Subcutaneous preadipocyte (primary cell): ENCODE measurements around the gene NOMO2. TPM values are rescaled to one million over a fixed set of nuclear protein-coding genes. Genes with fewer than 3 reads are reported as not detected.

Source experiments
- small RNA-seq: library from RNA; depleted of rRNA; stranded (forward); fragments of <200 nt; gene quantifications from one replicate; pipeline ENCODE3, GENCODE V24; 2012
- total RNA-seq: library from RNA; depleted of rRNA; stranded (reverse); fragments of >200 nt; gene quantifications from 2 replicates; pipeline ENCODE4 v1.2.3, GENCODE V29; 2012

Gene NOMO2, protein sequence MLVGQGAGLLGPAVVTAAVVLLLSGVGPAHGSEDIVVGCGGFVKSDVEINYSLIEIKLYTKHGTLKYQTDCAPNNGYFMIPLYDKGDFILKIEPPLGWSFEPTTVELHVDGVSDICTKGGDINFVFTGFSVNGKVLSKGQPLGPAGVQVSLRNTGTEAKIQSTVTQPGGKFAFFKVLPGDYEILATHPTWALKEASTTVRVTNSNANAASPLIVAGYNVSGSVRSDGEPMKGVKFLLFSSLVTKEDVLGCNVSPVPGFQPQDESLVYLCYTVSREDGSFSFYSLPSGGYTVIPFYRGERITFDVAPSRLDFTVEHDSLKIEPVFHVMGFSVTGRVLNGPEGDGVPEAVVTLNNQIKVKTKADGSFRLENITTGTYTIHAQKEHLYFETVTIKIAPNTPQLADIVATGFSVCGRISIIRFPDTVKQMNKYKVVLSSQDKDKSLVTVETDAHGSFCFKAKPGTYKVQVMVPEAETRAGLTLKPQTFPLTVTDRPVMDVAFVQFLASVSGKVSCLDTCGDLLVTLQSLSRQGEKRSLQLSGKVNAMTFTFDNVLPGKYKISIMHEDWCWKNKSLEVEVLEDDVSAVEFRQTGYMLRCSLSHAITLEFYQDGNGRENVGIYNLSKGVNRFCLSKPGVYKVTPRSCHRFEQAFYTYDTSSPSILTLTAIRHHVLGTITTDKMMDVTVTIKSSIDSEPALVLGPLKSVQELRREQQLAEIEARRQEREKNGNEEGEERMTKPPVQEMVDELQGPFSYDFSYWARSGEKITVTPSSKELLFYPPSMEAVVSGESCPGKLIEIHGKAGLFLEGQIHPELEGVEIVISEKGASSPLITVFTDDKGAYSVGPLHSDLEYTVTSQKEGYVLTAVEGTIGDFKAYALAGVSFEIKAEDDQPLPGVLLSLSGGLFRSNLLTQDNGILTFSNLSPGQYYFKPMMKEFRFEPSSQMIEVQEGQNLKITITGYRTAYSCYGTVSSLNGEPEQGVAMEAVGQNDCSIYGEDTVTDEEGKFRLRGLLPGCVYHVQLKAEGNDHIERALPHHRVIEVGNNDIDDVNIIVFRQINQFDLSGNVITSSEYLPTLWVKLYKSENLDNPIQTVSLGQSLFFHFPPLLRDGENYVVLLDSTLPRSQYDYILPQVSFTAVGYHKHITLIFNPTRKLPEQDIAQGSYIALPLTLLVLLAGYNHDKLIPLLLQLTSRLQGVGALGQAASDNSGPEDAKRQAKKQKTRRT
- 81.2 and 89.7 TPM in 2 replicates for total RNA-seq

GRCh38 chr16:18561727-18562314, at the start of gene NOMO2:
Gene NOMO2, minus strand, starts transcription at chr16:18562097. Its CDS starts 57 bp downstream, at chr16:18562040.

Small RNA genes within 50 kb of the gene (small RNA-seq; reads per million reads assigned to genes)
- not detected for gene MIR3179-3
- not detected for gene MIR3179-4
- gene MIR3180-3: not detected
- gene MIR3670-3: not detected
- gene MIR3670-4: not detected
- gene MIR6770-3: not detected
- gene RF00019: not detected

Other genes with a start within 250 kb of the NOMO2 start
- gene NPIPA8, start 225.4 kb downstream of the NOMO2 start, total RNA-seq: not detected in 2 replicates
- gene RPS15A, start 228.2 kb upstream of the NOMO2 start, total RNA-seq: 669 and 1,850 TPM in 2 replicates
- 182 and 187 TPM in 2 replicates for gene ARL6IP1, start 239.5 kb upstream of the NOMO2 start, total RNA-seq